RWPE2 (cell line): ENCODE measurements around the gene PIGBOS1.

Experiments used
- ATAC-seq: fragments of 200-7000 bp; cut with Tn5 transposase; 3 replicates; pipeline ENCODE4 v1.9.1; 2021; ENCODE audit warnings: low read depth
- DNase-seq: peaks from one replicate; pipeline ENCODE4 v3.0.0-alpha.2; 2020; ENCODE audit warnings: low spot score
- H3K27ac ChIP-seq: fragments of 450-650 bp; 2 replicates; pipeline ENCODE4 v1.5.1; 2017; ENCODE audit warnings: mild to moderate bottlenecking; ENCODE audit not compliant: poor library complexity, severe bottlenecking
- H3K27me3 ChIP-seq: fragments of 250-450 bp; sonication (Bioruptor Pico); 2 replicates; pipeline ENCODE4 v1.5.1; 2021; ENCODE audit warnings: mild to moderate bottlenecking, moderate library complexity; ENCODE audit not compliant: insufficient read depth, poor library complexity, severe bottlenecking
- H3K36me3 ChIP-seq: fragments of 250-450 bp; sonication (Bioruptor Pico); 2 replicates; pipeline ENCODE4 v1.5.1; 2020; ENCODE audit warnings: low read depth, mild to moderate bottlenecking, moderate library complexity
- H3K4me1 ChIP-seq: fragments of 250-450 bp; sonication (Bioruptor Pico); 2 replicates; pipeline ENCODE4 v1.5.1; 2021; ENCODE audit warnings: mild to moderate bottlenecking, moderate library complexity; ENCODE audit not compliant: insufficient read depth, poor library complexity, severe bottlenecking
- H3K4me3 ChIP-seq: fragments of 250-450 bp; sonication (Bioruptor Pico); 2 replicates; pipeline ENCODE4 v1.5.1; 2021; ENCODE audit warnings: mild to moderate bottlenecking, moderate library complexity; ENCODE audit not compliant: severe bottlenecking
- H3K9me3 ChIP-seq: fragments of 250-450 bp; sonication (Bioruptor Pico); 2 replicates; pipeline ENCODE4 v1.5.1; 2021; ENCODE audit warnings: mild to moderate bottlenecking, moderate library complexity; ENCODE audit not compliant: severe bottlenecking
- TF ChIP-seq, protein P1 (sequence below): fragments of 450-650 bp; IDR thresholded peaks from one replicate; pipeline ENCODE4 v1.5.1; 2017; ENCODE audit warnings: mild to moderate bottlenecking, moderate library complexity; ENCODE audit not compliant: poor library complexity, severe bottlenecking

Gene PIGBOS1

DNA sequence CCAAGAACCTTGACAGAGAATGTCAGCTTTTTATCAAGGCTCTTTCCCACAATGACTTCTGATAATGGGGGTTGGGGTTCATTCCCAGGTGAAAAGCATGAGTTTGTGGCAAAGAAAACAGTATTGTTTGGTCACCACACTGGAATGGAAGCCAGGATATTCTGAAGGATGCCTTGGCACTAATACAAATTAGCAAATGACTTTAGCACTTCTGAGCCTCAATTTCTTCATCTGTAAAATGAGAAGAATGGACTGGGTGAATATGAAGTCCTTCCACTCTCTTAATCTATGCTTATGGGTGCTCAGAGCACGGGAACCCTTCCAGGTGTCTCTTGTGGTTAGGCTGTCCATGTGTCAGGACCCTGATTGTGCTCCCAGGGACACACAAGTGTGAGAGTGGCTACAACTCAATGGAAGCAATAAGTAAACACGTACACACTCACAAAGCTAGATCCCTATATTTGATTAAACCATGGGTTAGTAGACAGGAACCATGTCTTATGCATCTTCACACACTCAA, 50.7 kb downstream of the PIGBOS1 start:
- Histone ChIP-seq H3K27ac (no peak overlapping the region), H3K9me3 (no peaks in the 10 kb centered on the region), H3K27me3 (no peaks in the 10 kb centered on the region), H3K4me3 (no peak overlapping the region), H3K36me3 (no peaks in the 10 kb centered on the region), H3K4me1 (no peaks in the 10 kb centered on the region)
- no peak for ATAC-seq
- DNase-seq, result no peak
- TF ChIP-seq, protein P1, sequence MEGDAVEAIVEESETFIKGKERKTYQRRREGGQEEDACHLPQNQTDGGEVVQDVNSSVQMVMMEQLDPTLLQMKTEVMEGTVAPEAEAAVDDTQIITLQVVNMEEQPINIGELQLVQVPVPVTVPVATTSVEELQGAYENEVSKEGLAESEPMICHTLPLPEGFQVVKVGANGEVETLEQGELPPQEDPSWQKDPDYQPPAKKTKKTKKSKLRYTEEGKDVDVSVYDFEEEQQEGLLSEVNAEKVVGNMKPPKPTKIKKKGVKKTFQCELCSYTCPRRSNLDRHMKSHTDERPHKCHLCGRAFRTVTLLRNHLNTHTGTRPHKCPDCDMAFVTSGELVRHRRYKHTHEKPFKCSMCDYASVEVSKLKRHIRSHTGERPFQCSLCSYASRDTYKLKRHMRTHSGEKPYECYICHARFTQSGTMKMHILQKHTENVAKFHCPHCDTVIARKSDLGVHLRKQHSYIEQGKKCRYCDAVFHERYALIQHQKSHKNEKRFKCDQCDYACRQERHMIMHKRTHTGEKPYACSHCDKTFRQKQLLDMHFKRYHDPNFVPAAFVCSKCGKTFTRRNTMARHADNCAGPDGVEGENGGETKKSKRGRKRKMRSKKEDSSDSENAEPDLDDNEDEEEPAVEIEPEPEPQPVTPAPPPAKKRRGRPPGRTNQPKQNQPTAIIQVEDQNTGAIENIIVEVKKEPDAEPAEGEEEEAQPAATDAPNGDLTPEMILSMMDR, result no peak

DNA sequence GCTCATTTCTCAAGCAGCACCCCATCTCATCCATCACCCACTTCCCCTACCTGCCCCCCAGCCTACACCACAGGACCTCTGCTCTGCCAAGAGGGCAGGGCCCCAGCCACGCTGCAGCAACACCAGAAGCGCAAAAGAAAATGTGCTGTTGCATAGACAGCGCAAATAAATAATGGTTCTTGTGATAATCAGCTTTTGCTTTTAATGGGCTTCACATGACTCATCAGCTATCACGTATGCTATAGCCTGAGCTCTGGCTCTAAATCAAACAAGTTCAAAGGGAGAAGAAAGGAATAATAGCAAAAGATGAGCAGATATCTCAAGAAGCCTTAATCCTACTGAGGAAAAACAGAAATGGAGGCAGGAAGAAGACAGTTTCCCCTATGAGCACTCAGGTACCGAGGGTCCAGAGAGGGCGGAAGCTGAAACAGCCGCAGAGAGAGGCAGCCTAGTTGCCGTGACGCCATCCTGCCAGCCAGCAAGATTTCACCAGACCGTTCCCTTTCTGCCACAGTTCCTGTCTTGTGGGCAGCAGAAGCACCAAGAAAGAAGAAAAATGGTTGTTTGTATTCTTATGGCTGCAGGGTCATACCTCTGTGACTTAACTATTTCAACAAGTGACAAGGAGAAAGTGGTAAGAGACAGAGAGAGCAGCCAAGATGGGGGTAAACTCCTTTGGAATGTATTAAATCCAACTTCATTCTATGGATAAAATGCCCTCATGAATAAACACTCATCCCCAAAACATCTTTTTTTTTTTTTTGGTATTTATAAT, 51.3 kb downstream of the PIGBOS1 start:
- Histone ChIP-seq H3K27me3 (no peaks in the 10 kb centered on the region), H3K9me3 (no peaks in the 10 kb centered on the region), H3K4me3 (no peak overlapping the region), H3K36me3 (no peaks in the 10 kb centered on the region), H3K27ac (no peak overlapping the region), H3K4me1 (no peaks in the 10 kb centered on the region)
- ATAC-seq (no peak), DNase-seq (no peak)
- TF ChIP-seq, protein P1, result no peak
